Fibroblast of lung (primary cell): Measurements from ENCODE around the gene WIZ.

Experiments used
- EZH2 ChIP-seq: IDR thresholded peaks from 2 replicates; pipeline ENCODE4 v1.5.1; 2012; ENCODE audit warnings: low read length, control low read depth, mild to moderate bottlenecking; ENCODE audit errors: missing control alignments
- TF ChIP-seq, protein P1 (sequence below), 2 donors: IDR thresholded peaks in 1 of 2; conservative IDR thresholded peaks in 1 of 2; 1 replicate in 1 of 2; 2 replicates in 1 of 2; pipeline ENCODE4 v1.5.1; 2011 to 2012; ENCODE audit warnings: low read length in 2 of 2, control low read depth in 1 of 2, inconsistent platforms in 1 of 2, low read depth in 1 of 2, mild to moderate bottlenecking in 1 of 2

DNA sequence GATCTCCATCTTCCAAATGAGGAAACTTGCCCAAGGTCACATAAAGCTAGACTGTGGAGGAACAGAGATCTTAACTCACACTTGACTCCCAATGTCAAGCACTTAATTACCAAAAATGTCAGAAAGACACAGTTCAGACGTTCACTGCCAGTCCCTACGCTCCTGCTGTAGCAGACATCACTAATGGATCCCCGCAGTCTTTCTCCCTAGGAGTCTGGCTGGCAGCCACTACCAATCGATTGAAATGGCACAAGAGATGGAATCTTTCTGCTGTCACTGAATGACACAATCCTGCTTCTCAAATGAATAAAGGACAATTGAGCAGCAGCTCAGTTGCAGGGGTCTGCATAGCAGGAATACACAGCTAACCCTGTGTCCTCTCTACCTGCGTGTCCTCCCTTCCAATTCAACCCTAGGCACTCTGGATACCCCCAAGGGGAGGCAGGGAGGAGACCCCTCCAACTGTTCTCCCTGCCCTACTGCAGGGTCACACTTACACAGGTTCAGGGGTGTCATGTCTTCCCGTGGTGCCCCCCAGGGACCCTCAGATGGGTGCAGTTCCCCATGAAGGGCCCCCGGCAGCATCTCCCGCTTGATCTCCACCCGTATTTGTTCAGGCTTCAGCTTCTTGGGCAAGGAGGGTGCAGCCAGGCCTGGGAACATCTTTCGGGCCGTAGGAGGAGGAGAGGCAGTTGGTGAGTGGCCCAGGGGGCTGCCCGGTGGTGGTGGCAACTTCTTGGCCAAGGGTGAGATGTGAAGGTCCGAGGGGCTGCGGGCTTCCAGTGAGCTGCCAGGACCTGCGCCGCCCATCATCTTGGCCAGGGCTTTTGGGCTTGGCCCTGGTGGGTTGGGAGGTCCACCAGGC is 23.0 kb downstream of the WIZ start:
- TF ChIP-seq, protein P1, sequence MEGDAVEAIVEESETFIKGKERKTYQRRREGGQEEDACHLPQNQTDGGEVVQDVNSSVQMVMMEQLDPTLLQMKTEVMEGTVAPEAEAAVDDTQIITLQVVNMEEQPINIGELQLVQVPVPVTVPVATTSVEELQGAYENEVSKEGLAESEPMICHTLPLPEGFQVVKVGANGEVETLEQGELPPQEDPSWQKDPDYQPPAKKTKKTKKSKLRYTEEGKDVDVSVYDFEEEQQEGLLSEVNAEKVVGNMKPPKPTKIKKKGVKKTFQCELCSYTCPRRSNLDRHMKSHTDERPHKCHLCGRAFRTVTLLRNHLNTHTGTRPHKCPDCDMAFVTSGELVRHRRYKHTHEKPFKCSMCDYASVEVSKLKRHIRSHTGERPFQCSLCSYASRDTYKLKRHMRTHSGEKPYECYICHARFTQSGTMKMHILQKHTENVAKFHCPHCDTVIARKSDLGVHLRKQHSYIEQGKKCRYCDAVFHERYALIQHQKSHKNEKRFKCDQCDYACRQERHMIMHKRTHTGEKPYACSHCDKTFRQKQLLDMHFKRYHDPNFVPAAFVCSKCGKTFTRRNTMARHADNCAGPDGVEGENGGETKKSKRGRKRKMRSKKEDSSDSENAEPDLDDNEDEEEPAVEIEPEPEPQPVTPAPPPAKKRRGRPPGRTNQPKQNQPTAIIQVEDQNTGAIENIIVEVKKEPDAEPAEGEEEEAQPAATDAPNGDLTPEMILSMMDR (conservative IDR thresholded peaks at IDR 0.05 in 1 of 2, IDR thresholded peaks at IDR 0.05 in 1 of 2; ENCODE audit: low read depth in 1 of 2, low read length in 2 of 2): no peak
- no peak for TF ChIP-seq EZH2
